MCF 10A (cell line): ENCODE data around the gene CDC45. TPM values are rescaled to one million over a fixed set of nuclear protein-coding genes. Genes with fewer than 3 reads are reported as not detected.

Source experiments
- BruUV-seq: library from RNA; stranded (reverse); fragments of 400-500 nt; replicated peaks from 2 replicates; lab custom pipeline; 2021; lab: Mats Ljungman, UMichigan
- CTCF ChIA-PET: fragments of 300-600 bp; sonication (Branson Sonifier 250); formaldehyde crosslinking; extraction: SDS; loops from one replicate; lab custom pipeline; 2021; ENCODE audit warnings: antibody characterized with exemption, inconsistent platforms; lab: Yijun Ruan, JAX
- POLR2A ChIA-PET: fragments of 300-600, 350-650 bp; sonication (Branson Sonifier 250); formaldehyde crosslinking; extraction: SDS; loops from one replicate; lab custom pipeline; 2020; ENCODE audit warnings: antibody characterized with exemption, inconsistent platforms; lab: Yijun Ruan, JAX
- DNase-seq: peaks from one replicate; pipeline ENCODE4 v3.0.0-alpha.2; 2018; ENCODE audit not compliant: unreplicated experiment
- H3K27ac Mint-ChIP-seq: one replicate; pipeline ENCODE4 v1.8.0; 2022; ENCODE audit warnings: mild to moderate bottlenecking, low read depth, mixed read lengths; ENCODE audit not compliant: unreplicated experiment
- H3K27me3 Mint-ChIP-seq: one replicate; pipeline ENCODE4 v1.8.0; 2022; ENCODE audit warnings: mixed read lengths; ENCODE audit not compliant: insufficient read depth, unreplicated experiment
- H3K36me3 Mint-ChIP-seq: one replicate; pipeline ENCODE4 v1.8.0; 2022; ENCODE audit warnings: mild to moderate bottlenecking, moderate library complexity, mixed read lengths; ENCODE audit not compliant: insufficient read depth, unreplicated experiment
- H3K4me1 Mint-ChIP-seq: one replicate; pipeline ENCODE4 v1.8.0; 2022; ENCODE audit warnings: mixed read lengths; ENCODE audit not compliant: insufficient read depth, unreplicated experiment
- H3K4me3 Mint-ChIP-seq: one replicate; pipeline ENCODE4 v1.8.0; 2022; ENCODE audit warnings: mild to moderate bottlenecking, moderate library complexity, mixed read lengths; ENCODE audit not compliant: unreplicated experiment
- H3K9me3 Mint-ChIP-seq: one replicate; pipeline ENCODE4 v1.8.0; 2022; ENCODE audit warnings: mixed read lengths; ENCODE audit not compliant: unreplicated experiment
- intact Hi-C: fragments of 100-400 bp; cut with micrococcal nuclease; formaldehyde crosslinking; loops from 2 replicates; pipeline ENCODE4 v1.14.1; 2022
- total RNA-seq: library from RNA; stranded (reverse); gene quantifications from 2 replicates; pipeline ENCODE4 v1.2.3, GENCODE V29; 2022
- TF ChIP-seq, protein P1 (sequence below): fragments of 200-600 bp; IDR thresholded peaks from one replicate; pipeline ENCODE4 v1.8.0; 2022; ENCODE audit warnings: antibody characterized with exemption, mild to moderate bottlenecking; ENCODE audit not compliant: unreplicated experiment

The CDC45 gene
- total RNA-seq, 1 experiment from 2014 or later: 18.6 TPM

DNA sequence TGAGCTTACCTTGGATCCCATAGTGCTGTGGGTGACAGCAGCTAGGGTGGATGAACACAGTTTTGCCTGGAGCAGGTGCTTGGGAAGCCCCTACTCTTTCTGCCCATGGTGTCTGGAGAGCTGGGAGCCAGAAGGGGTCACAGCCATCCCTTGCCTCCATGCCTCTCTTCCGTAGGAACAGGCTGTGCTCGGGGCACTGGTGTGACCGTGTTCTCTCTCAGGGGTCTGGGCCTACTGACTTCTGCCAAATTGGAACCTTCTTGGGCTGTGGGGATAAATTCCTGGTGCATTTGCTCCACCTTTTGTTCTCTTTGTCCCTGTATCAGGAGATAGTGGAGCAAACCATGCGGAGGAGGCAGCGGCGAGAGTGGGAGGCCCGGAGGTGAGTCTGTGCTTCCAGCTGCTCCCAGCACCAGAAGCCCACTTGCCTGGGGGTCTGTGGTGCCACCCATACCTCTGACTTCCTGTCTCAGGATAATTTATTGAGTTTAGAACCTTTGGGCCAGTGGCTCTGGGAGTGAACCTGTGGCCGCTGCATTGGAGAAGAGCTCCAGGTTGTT is 14.4 kb downstream of the CDC45 start:
- CTCF ChIA-PET: interaction anchor here (1.0 to 5.2 kb wide), 2 partner anchors 136 to 194 kb away, joined by 6 to 30 read pairs; no protein-coding TSS in a partner anchor
- BruUV-seq: no TSS peak

DNA sequence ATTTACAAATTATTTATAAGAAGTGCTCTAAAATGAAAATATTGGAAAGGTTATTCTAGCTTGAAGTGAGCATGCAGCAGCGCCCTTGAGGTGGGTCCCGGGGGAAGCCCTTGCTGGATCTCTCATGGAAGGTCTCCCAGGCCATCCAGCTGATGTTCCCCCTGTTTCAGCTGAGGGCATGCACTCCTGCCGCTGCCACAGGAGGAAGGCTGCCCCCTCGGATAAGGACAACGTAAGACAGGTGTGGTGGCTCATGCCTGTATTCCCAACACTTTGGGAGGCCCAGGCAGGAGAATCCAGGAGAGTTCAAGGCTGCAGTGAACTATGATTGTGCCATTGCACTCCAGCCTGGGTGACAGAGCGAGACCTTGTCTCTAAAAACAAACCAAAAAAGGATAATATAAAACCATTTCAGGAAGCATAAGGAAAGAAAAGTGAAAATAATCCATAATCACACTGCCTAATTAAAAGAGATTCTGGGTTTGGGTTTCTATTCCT is 15.0 kb downstream of the CDC45 start:
- ChIA-PET CTCF (interaction anchor here (5.2 kb wide), 1 partner anchor 135 kb away, joined by 30 read pairs; no protein-coding TSS in a partner anchor), POLR2A (interaction anchor here (1.0 kb wide), 1 partner anchor 15 kb away, joined by 3 read pairs; the partner anchor contains the start of gene CDC45)
- H3K4me1 Mint-ChIP-seq: peaks cover 6% of the 10 kb centered on the region
- intact Hi-C loops: loop anchor here (5.0 kb wide), 1 partner anchor 223 kb away; no protein-coding TSS in a partner anchor
- BruUV-seq: no TSS peak
- DNase-seq: no peak
- peaks cover 5% of the 10 kb centered on the region for H3K36me3 Mint-ChIP-seq
- H3K4me3 Mint-ChIP-seq: no peak overlapping the region
- H3K27me3 Mint-ChIP-seq: no peaks in the 10 kb centered on the region
- TF ChIP-seq, protein P1, sequence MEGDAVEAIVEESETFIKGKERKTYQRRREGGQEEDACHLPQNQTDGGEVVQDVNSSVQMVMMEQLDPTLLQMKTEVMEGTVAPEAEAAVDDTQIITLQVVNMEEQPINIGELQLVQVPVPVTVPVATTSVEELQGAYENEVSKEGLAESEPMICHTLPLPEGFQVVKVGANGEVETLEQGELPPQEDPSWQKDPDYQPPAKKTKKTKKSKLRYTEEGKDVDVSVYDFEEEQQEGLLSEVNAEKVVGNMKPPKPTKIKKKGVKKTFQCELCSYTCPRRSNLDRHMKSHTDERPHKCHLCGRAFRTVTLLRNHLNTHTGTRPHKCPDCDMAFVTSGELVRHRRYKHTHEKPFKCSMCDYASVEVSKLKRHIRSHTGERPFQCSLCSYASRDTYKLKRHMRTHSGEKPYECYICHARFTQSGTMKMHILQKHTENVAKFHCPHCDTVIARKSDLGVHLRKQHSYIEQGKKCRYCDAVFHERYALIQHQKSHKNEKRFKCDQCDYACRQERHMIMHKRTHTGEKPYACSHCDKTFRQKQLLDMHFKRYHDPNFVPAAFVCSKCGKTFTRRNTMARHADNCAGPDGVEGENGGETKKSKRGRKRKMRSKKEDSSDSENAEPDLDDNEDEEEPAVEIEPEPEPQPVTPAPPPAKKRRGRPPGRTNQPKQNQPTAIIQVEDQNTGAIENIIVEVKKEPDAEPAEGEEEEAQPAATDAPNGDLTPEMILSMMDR: no peak
- H3K9me3 Mint-ChIP-seq: no peaks in the 10 kb centered on the region
- no peak overlapping the region for H3K27ac Mint-ChIP-seq

More for the DNA sequence above, 14.4 kb downstream of the CDC45 start:
- H3K36me3 Mint-ChIP-seq: peaks cover 5% of the 10 kb centered on the region
- TF ChIP-seq, protein P1: no peak
- H3K27me3 Mint-ChIP-seq: no peaks in the 10 kb centered on the region
- no peak for DNase-seq
- peaks cover 6% of the 10 kb centered on the region for H3K4me1 Mint-ChIP-seq
- no peaks in the 10 kb centered on the region for H3K9me3 Mint-ChIP-seq
- intact Hi-C loops: no loop called here
- H3K27ac Mint-ChIP-seq: no peak overlapping the region
- POLR2A ChIA-PET: interaction anchor here (1.0 kb wide), 1 partner anchor 15 kb away, joined by 3 read pairs; the partner anchor contains the start of gene CDC45
- no peak overlapping the region for H3K4me3 Mint-ChIP-seq

GRCh38 chr22:19495562-19496323 is 16.0 kb downstream of the CDC45 start:
- Mint-ChIP-seq H3K4me3 (no peak overlapping the region), H3K27ac (no peak overlapping the region), H3K27me3 (no peaks in the 10 kb centered on the region), H3K9me3 (no peaks in the 10 kb centered on the region), H3K36me3 (peaks cover 10% of the 10 kb centered on the region), H3K4me1 (peaks cover 6% of the 10 kb centered on the region)
- intact Hi-C loops: loop anchor here (1.0 to 5.0 kb wide), 2 partner anchors 135 to 222 kb away; no protein-coding TSS in a partner anchor
- BruUV-seq: no TSS peak
- DNase-seq: peak; percentile 32
- TF ChIP-seq, protein P1: peak; percentile 15
- CTCF ChIA-PET: interaction anchor here (0.6 to 5.2 kb wide), 6 partner anchors 10 to 201 kb away, joined by 3 to 30 read pairs (median 4); no protein-coding TSS in a partner anchor
- POLR2A ChIA-PET: interaction anchor here (0.6 kb wide), 1 partner anchor 259 kb away, joined by 3 read pairs; no protein-coding TSS in a partner anchor

DNA sequence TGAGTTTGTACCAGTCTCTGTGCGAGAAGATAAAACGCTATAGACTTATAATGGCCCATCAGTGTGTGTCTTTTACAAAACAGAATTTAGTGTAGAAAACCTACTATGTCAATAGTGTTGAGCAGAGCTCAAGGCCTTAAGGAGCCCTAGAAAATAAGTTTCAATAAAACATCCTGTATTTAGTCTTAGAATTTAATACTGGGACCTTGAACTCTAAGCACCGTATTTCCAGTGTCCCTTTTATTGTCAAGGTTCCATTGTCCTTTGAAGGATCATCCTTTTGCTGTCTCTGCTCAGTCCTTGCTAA is 16.6 kb downstream of the CDC45 start:
- ChIA-PET POLR2A (interaction anchor here (0.6 kb wide), 1 partner anchor 260 kb away, joined by 3 read pairs; no protein-coding TSS in a partner anchor), CTCF (interaction anchor here (0.7 to 5.2 kb wide), 4 partner anchors 9 to 200 kb away, joined by 3 to 30 read pairs (median 4); no protein-coding TSS in a partner anchor)
- TF ChIP-seq, protein P1: no peak
- Mint-ChIP-seq H3K36me3 (peaks cover 12% of the 10 kb centered on the region), H3K9me3 (no peaks in the 10 kb centered on the region), H3K4me3 (no peak overlapping the region), H3K27ac (no peak overlapping the region), H3K27me3 (no peaks in the 10 kb centered on the region), H3K4me1 (peaks cover 6% of the 10 kb centered on the region)
- BruUV-seq: no TSS peak
- intact Hi-C loops: loop anchor here (1.0 to 5.0 kb wide), 2 partner anchors 134 to 221 kb away; no protein-coding TSS in a partner anchor
- DNase-seq: no peak
